Astrocyte of the hippocampus (primary cell): ENCODE measurements around the gene NTN1.
"Not testable (repeated sequence)": the region's sequence is repeated elsewhere in the genome, so short reads cannot be mapped to it uniquely, and the experiment has no call there.

Experiments used
- DNase-seq: peaks from one replicate; pipeline ENCODE4 v3.0.0; 2011; ENCODE audit warnings: low read depth, low spot score

The NTN1 gene

DNA sequence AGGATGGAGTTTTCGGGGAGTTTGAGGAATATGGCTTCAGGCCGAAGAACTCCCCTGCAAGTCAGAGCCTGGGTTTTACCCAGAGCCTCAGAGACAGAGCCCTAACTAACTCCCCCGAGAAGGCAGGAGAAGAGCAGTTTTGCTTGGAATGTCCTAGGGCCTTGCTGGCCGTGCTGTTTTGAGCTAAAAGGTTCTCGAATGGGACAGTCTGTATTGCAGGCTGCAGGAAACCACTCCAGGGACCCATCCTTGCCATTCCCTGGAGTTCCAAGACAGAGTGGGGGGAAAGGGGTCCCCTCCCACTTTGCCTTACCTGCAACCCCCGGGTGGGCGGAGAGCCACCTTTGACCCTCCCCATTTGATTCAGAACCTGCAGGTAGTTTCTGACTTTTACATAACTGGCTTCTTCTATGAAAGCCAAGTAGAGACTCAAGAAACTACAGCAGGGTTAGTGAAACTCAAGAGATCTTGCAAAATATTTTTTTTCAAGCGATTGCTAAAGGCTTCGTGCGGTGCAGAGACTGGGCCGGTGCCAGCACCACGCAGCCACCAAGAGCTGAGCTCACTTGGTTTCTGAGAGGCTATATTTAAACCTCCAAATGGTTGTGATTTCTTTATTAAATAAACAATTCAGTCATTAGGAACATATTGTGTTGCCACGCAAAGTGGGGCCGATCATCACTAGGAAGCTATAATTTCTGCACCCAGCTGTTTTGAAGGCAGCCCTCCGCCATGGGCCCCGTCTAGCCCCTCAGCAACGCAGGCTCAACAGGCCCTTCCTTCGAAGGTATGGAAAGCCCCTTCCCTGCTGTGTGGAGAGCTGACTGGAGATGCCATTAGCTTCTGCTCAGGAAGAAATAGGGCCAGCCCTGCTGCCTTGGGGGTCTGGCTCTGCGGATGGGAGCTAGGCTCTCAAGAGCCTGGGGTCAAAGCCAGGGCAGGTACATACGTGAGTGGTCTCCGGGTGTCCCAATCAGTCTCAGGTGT lies 223.0 kb downstream of the NTN1 start:
- DNase-seq: no peak

DNA sequence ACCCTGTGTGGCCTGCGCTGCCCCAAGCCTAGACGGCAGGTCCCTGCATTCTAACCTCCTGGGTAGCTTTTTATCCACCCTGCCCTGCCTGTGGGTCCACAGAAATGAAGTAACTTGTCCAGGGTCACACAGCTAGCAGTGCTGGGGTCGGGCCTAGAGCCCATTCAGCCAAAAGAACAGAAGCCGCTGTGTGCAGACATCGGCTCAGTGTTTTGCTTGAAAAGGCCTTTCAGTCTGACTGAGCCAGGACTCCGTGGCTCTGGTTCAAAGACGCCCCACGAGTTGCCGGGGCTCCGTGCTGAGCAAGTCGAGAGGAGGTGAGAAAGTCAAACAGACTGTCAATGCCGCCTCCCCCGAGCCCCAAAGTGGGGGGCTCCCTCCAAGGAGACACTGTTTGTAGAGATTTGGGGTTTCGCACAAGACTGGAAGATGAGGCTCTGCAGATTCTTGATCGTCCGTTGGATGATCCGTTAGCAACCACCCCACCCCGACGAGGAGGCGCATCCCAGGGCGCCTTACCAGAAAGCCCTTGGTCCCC lies 226.2 kb downstream of the NTN1 start:
- no peak for DNase-seq

DNA sequence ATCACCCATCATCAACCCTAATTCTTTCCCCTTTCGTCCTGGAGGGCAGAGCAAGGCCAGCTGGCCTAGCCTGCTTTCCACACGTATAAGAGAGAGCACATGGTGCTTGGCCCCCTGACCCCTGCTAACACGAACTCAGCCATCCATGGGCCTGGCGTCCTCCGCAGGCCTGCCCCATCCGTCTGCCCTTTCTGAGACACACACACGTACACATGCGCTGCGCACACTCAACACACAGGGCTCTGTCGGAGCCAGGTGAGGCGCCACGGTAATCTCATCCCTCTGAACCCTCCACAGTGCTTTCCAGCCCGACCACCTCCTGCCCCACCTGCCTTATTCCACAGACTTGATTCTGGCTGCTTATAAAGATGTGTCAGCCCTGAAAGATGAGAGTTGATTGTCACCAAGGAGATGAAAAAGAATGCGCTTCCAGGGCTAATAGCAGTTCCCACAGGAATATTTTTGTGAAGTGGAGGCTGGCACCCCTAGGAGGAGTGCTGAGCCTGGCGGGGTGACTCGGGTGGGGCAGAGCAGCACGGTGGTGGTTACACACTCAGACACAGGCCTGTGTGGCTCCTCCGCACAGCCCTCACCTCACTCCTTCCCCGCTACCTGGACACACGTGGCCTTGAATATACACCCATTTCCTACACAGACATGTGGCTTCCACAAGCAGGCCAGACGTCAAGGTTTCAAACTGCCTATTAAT lies 228.1 kb downstream of the NTN1 start:
- no peak for DNase-seq

DNA sequence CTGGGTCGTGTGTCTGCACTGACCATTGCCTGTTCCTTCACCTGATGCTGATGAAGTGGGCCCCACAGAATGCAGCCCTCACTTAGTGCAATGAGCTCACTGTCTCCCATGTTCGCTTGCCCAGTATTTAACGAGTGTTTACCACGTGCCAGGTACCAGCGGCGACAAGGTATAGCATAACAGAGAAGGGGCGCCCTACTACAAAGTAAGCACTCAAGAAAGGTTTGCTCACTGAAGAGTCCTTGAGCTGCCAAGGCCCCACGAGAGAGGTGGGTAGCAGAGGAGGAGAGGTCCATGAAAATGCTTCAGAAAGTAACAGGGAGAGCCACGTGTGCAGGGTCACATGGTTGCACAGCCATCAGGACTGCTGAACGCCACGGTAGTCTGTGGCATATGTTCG lies 230.0 kb downstream of the NTN1 start:
- no peak for DNase-seq

DNA sequence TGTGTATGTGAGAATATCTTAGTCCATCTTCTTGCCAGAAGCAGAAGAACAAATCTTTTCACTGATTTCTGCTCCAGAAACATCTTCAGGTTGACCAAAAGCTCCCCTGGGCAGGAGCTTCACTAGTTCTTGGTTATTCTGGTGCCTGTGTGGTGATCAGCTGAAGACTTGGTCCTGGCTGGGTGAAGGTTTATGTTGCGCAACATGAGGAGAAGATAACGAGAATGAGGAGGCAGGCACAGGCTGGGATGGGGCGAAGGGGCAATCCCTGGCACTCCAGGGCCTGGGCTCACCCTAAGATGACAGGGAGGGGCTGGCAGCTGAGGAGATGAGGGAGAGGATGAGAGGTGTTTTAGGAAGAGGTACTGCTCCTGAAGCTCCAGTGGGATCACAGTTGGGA lies 232.0 kb downstream of the NTN1 start:
- DNase-seq: no peak

DNA sequence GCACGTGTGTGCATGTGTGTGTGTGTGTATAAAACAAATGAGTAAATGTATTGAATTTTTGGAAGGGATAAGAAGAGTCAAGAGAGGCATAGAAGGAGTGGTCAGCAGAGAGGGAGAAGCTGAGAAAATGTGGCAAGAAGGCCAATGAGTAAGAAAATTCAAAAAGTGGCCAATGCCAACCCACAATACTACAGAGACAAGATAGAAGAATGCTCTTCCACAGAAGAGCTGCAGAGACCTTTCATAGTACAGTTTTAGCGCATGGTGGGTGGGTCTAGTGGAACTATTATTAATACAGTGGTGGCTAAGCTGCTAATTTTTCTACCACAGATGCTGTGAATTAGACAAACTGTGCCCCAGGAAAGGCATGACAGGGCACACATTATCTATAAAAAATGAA lies 233.5 kb downstream of the NTN1 start:
- no peak for DNase-seq

DNA sequence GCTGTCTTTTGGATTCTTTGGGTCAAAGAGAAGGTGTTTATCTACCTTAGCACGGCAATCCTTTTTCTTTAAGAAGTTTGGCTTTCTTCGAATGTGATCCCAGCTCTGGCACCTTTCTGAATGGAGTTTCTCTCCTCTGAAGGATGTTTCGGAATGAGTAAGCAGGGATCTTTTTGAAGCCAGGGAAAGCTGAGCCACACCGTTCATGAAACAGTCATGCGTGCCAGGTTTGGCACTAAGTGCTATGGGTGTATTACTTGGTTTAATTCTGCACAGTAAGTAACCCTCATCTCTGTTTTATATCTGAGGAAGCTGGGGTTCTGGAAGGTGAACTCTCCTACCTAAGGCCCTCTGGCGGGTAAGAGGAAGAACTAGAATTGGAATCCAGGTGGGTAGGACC lies 234.5 kb downstream of the NTN1 start:
- DNase-seq: no peak

DNA sequence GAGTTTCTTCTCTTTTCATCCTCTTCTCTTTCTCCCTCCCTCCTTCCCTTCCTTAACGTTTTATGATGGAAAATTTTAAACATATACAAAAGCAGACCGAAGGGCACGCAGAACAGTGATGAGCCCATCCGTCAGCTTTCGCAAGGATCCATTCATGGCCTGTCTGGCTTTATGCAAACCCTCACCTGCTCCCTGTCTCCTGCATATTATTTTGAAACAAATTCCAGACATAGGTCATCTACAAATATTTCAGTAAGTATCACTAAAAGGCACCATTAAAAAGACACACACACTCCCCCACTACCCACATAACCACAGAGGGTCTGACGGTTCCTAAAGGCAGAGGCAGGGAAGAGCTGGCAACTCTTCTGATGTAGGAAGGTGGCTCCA lies 235.0 kb downstream of the NTN1 start:
- no peak for DNase-seq

DNA sequence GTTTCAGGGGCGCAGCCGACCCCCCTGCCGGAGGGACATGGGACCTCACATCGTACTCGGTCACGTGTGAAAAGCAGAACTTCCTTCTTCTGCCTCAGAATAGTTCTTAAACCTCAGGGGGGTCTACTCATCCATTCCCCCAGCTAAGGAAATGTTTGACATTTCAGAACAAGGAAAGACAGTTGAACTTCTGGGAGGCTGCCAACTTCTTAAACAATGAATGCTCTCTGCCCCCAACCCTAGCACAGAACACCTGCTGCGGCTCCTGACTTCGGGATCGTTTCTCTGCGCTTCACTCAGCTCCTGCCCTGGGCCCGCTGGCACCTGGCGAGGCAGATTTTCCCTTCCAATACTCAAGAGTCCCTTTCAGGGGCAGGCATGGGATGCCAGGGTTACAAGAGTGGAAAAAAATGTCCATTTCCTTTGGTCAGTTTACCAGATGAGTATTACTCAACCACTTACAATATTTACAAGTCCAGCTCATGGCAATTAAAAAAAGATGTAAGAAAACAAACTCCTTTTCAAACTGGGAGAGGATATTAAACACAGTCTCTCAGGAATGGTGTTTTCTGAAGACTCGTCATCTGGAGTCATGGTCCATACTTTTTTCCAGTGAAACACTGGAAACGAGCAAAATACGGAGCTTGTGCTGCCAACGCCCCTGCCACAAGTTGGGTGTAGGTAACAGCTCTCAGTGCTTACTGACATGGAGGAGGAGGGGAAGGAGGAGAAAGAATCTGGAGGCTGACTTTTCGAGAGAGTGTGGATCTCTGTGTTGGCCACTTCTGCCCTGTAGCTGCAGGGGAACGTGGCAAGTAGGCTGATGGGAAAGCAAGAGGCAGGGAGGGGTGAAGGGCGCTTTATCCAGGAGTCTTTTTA lies 235.7 kb downstream of the NTN1 start:
- DNase-seq: no peak

DNA sequence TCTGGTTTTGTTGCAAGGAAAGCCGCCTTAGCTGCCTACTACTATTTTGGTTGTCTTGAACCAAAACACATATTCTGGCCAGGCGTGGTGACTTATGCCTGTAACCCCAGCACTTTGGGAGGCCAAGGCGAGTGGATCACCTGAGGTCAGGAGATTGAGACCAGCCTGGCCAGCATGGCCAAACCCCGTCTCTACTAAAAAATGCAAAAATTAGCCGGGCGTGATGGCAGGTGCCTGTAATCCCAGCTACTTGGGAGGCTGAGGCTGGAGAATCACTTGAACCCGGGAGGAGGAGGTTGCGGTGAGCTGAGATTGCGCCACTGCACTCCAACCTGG lies 236.3 kb downstream of the NTN1 start:
- DNase-seq: not testable (repeated sequence)

DNA sequence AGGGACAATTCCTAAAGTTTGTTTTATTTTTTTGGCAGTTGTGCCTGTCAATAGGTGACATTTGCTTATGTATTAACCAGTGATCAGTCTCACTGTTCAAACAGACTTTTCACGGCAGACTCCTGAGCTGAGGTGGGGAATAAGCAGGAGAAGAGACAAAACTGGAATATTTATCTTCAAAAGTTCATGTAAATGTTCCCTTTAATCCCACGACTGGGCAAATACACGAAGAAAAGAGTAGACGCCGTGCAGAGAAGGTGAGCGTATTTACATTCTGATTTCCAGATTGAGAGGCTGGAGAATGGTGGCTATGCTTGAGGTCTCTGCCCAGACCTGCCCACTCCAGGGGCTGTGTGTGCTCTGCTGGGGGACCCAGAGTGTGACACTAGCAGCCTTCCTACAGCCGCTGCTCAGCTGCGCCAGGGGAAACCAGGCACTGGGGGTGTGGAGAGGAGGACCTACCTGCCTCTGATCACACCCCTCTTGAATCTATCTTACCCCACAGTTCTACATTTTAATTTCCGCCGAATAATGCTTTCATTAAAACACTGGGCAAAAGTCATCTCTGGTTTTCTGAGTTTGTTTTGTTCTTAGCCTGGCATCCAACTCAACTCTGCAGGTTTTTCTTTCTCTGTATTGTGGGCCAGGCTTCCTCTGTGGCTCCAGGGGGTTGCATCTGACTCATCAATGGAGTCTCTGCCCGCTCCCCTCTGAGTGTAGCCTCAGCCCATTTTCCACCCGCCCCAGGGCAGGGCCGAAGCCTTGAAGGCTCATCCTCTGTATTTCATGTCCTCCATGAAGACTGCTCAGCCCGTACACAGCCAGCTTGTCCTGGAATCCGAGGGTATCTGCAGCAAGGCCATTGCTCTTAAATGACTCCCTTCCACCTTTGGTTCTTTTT lies 237.1 kb downstream of the NTN1 start:
- DNase-seq: peak; percentile 55

DNA sequence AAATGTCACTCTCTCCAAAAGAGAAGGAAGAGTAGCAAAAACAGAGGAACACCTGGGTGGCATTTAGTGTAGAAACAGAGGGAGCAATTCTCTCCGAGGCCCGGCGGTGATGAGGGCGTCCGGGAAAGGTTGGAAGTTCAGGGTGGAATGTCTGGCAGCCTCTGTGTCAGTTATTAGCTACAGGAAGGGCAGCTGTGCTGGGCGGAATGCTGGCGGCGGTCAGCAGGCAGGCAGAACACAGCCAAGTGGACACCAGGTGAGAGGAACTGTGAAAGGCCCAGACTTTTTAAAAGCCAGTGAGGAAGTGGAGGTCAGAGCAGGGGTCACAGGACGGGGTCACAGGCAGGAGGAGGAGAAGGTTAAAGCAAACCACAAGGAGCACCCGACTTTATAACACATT lies 238.1 kb downstream of the NTN1 start:
- no peak for DNase-seq

DNA sequence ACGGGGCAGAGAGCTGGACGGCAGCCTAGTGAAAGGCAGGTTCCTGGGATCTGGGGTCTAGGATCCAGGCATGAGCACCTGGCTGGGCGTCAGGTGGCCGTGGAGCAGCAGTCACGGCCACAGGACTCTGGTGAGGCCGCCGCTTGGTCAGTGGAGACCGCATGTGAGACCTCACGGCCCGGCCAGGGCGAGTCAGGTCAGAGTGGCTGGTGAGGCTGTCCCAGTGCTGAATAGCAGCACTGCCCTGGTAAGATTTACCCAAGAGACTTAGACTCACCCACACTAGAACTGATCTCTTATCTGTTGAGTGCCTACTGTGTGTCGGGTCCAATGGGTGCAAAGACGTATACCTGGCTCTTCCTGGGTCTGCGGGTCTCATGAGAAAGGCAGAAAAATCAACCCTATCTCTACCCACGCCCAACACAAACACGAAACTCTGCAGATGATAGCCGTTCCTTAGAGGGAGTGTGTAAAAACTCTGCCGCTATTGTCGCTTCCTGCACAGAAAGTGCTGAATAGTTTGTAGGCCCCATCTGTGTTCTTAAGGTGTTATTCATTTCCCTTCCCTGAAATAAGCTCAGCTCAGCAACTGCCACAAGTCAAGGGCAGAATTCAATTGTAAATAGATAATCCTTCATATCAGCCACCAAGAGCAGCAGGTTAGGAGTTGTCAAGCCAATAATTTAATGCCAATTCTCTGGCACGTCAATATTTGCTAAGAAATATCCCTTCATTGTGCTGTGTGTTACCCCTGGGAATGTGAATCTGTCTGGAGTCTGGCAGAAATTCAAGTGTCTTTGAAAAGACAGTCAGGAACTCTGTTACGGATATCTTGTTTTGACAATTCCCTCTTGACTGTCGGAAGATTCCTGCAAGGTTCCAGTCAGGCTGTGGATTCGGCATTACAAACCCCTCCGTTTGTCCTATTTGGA lies 240.0 kb downstream of the NTN1 start:
- DNase-seq: no peak

DNA sequence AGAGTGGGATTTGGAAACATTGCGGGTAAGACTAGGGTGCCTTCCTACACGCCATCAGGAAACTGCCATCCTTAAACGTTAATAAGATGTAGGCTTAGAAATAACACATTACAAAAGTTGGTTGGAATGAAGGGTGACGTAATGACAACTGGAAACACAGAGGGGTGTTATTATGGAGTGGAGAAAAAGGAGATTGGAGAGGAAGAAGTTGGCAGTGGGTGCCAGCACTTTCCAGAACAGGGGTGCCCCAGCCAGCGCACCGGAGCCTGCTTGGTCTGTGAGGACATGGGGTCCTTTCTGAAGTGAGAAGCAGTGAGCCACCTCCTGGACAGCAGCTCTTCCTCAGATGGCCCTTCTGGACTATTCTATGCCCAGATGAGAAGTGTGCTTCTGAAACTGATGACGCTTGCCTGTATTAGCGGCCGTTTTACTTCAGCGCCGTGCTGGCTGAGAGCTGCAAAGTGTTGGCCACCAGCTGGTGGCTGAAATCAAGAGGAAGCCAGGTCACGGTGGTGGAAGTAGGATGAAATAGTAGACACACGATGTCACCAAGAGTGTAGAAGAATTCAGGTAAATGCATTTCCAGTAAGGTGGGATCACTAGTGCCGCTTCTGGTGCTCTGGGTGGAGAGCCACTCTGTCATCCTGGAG lies 244.8 kb downstream of the NTN1 start:
- DNase-seq: peak; percentile 48

DNA sequence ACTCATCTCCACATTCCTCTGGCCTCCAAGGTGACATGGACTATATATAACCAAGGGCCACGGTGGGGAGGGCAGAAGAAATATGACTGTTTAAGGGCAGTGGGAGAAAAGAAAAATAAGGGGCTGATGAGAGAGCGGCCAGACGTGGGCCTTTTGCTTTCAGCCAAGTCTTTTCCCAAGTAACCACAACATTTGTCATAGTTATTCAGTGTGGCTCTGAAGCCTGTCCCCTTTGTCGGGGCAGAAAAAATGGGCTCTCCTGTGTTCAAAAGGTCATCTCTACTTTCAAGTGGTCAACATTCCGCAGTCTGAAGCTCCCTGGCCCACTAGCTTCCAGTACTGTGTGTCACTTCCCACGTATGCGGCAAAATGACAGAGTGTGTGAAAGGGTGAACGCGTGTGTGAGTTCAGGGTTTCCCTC lies 245.4 kb downstream of the NTN1 start:
- DNase-seq: peak; percentile 84

DNA sequence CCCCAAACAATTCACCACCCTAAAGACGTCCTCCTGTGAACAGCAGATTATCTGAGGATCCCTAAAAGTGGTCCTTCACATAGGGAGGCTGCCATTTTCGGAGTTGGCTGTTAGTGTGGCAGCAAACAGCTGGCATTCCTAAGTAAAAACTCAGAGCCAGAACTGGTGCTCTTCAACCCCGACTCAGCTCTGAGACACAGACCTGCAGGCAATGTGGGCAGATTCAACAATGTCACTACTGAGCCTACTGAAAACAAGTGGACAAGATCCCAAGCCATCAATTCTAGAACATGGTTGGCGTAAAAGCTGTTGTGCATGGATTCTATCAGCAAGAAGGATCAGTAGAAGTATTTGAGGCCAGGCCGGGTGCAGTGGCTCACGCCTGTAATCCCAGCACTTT lies 247.2 kb downstream of the NTN1 start:
- DNase-seq: no peak

DNA sequence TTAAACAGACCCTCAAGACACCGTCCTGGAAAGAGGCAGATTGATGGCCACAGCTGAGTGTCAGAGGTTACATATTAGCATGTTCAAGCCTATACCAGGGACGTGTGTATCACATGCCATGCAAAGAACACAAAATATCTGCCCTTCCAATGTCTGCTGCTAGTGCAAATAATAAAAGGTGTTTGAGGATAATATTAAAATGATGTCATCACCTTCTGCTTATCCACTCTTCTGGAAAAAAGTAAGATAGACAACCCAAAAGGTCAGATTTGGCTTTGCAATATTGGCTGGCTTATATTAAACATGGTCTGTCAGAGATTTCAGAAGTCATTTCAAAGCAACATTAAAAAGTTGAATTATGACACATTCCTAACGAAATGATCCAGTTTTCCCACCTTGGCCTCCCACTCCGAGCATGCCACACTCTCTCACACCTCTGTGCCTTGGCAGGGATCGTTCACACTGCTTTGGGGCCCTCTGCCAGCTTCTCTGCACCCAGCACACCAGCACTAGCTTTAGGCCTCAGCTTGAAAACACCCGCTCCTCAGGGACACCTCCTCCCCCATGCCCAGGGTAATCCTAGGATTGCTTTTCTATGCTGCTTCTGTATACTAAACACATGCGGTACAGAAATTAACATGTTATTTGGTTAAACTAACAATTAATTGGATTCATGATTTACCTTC lies 248.2 kb downstream of the NTN1 start:
- no peak for DNase-seq

DNA sequence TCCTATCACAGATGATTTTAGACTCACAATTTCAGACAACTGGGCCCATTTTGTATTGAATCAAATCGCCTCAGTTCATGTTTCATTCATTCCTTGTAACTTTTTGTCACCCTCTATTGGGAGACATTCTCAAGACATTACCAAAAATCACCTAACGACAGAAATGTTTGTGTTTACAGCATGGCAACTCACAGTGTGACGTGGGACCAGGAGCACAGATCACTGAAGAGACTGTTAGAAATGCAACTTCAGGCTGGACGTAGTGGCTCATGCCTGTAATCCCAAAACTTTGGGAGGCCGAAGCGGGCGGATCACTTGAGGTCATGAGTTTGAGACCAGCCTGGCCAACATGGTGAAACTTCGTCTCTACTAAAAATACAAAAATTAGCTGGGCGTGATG lies 249.6 kb downstream of the NTN1 start:
- DNase-seq: no peak

DNA sequence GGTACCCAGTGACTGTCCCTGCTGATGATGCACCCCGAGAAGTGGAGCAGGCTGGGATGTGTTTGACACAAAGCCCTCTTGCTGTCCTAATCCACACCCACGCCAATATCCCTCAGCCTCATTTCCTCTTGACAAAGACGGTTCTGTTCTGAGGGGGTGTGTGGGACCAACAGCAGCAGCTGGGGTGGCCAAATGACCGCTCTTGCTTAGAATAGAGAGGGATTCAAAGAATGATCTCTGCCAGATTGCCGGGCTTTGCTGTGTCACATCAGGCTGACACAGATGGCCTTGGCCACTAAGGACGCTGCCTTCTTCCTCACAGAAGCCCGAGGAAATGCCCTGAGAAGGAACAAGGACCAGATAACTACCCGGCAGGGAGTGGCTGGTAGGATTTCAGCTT lies 250.7 kb downstream of the NTN1 start:
- DNase-seq: no peak
